ENCODE data around the gene CDH4. TPM values are rescaled to one million over a fixed set of nuclear protein-coding genes. Genes with fewer than 3 reads are reported as not detected.

Gene CDH4
- total and polyA plus RNA-seq, 2 donors from 2014 or later = 1.1 TPM; not detected in 1

DNA sequence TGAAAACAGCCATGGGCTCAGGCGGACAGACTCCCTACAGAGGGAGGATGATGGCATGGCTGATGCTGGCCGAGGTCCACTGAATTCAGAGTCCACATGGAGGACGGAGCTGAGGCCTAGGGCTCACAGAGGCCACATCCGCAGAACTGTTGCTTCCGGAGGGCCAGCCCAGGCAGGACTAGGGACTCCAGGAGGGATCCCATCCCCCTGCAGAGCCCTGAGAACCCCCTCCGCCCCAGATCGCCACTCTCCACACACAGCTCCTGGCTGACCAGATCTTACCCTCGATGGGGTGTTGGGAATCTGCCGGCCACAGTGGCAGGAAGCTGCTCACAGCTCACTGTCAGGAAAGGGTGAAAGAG is 414.4 kb downstream of the CDH4 start:
- no peaks in the 10 kb centered on the region for H3K27me3 ChIP-seq (ENCODE audit: control insufficient read depth, insufficient read depth, low read length)

GRCh38 chr20:61667056-61667792 is 415.2 kb downstream of the CDH4 start:
- Histone ChIP-seq H3K9ac (ENCODE audit: low read length in 3 of 3) (no peak overlapping the region), H3K36me3 (ENCODE audit: control insufficient read depth in 2 of 3, insufficient read depth in 3 of 3, low read length in 3 of 3) (no peaks in the 10 kb centered on the region), H3K27me3 (ENCODE audit: control insufficient read depth, insufficient read depth, low read length) (no peaks in the 10 kb centered on the region), H3K4me1 (ENCODE audit: control insufficient read depth in 2 of 3, insufficient read depth in 2 of 3, low read depth in 1 of 3, low read length in 3 of 3) (no peaks in the 10 kb centered on the region), H3K9me3 (ENCODE audit: control insufficient read depth in 2 of 3, insufficient read depth in 1 of 3, low read length in 3 of 3) (no peaks in the 10 kb centered on the region), H3K27ac (ENCODE audit: low read depth in 2 of 2, low read length in 2 of 2) (no peak overlapping the region), H3K4me3 (ENCODE audit: low read length in 3 of 3) (no peak overlapping the region)
- TF ChIP-seq, protein P1, sequence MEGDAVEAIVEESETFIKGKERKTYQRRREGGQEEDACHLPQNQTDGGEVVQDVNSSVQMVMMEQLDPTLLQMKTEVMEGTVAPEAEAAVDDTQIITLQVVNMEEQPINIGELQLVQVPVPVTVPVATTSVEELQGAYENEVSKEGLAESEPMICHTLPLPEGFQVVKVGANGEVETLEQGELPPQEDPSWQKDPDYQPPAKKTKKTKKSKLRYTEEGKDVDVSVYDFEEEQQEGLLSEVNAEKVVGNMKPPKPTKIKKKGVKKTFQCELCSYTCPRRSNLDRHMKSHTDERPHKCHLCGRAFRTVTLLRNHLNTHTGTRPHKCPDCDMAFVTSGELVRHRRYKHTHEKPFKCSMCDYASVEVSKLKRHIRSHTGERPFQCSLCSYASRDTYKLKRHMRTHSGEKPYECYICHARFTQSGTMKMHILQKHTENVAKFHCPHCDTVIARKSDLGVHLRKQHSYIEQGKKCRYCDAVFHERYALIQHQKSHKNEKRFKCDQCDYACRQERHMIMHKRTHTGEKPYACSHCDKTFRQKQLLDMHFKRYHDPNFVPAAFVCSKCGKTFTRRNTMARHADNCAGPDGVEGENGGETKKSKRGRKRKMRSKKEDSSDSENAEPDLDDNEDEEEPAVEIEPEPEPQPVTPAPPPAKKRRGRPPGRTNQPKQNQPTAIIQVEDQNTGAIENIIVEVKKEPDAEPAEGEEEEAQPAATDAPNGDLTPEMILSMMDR (IDR thresholded peaks at IDR 0.05; ENCODE audit: borderline replicate concordance, extremely low read depth, insufficient read depth) = no peak
- FAIRE-seq = no peak
- no peak for DNase-seq
- intact Hi-C loops (cut with DNase I) = no loop called here

More for the DNA sequence above, 414.4 kb downstream of the CDH4 start:
- Histone ChIP-seq H3K4me3 (ENCODE audit: low read length in 3 of 3) (no peak overlapping the region), H3K9ac (ENCODE audit: low read length in 3 of 3) (no peak overlapping the region), H3K9me3 (ENCODE audit: control insufficient read depth in 2 of 3, insufficient read depth in 1 of 3, low read length in 3 of 3) (no peaks in the 10 kb centered on the region), H3K27ac (ENCODE audit: low read depth in 2 of 2, low read length in 2 of 2) (no peak overlapping the region), H3K36me3 (ENCODE audit: control insufficient read depth in 2 of 3, insufficient read depth in 3 of 3, low read length in 3 of 3) (no peaks in the 10 kb centered on the region), H3K4me1 (ENCODE audit: control insufficient read depth in 2 of 3, insufficient read depth in 2 of 3, low read depth in 1 of 3, low read length in 3 of 3) (no peaks in the 10 kb centered on the region)
- DNase-seq = peak in 1 of 5 donors; percentile 59
- intact Hi-C loops (cut with DNase I) = no loop called here
- FAIRE-seq = no peak
- TF ChIP-seq, protein P1 (IDR thresholded peaks at IDR 0.05; ENCODE audit: borderline replicate concordance, extremely low read depth, insufficient read depth) = no peak

GRCh38 chr20:61668065-61668650 is 416.1 kb downstream of the CDH4 start:
- intact Hi-C loops (cut with DNase I) = no loop called here
- no peak overlapping the region for H3K9ac ChIP-seq (ENCODE audit: low read length in 3 of 3)
- no peak for DNase-seq
- no peaks in the 10 kb centered on the region for H3K9me3 ChIP-seq (ENCODE audit: control insufficient read depth in 2 of 3, insufficient read depth in 1 of 3, low read length in 3 of 3)
- no peak for FAIRE-seq
- no peaks in the 10 kb centered on the region for H3K4me1 ChIP-seq (ENCODE audit: control insufficient read depth in 2 of 3, insufficient read depth in 2 of 3, low read depth in 1 of 3, low read length in 3 of 3)
- no peak overlapping the region for H3K27ac ChIP-seq (ENCODE audit: low read depth in 2 of 2, low read length in 2 of 2)
- TF ChIP-seq, protein P1 (IDR thresholded peaks at IDR 0.05; ENCODE audit: borderline replicate concordance, extremely low read depth, insufficient read depth) = no peak
- H3K36me3 ChIP-seq (ENCODE audit: control insufficient read depth in 2 of 3, insufficient read depth in 3 of 3, low read length in 3 of 3) = no peaks in the 10 kb centered on the region
- no peak overlapping the region for H3K4me3 ChIP-seq (ENCODE audit: low read length in 3 of 3)
- H3K27me3 ChIP-seq (ENCODE audit: control insufficient read depth, insufficient read depth, low read length) = no peaks in the 10 kb centered on the region

Data from kidney (tissue), 14 donors.